ENCODE data around the gene CARD19. TPM values are rescaled to one million over a fixed set of nuclear protein-coding genes. Genes with fewer than 3 reads are reported as not detected.

Gene CARD19
- 10 to 100 TPM; 54.0 to 83.6 (median 78.1) TPM for total RNA-seq

GRCh38 chr9:93096131-93096802 lies at the start of gene CARD19:
Gene CARD19, plus strand, starts transcription at chr9:93096217. Its CDS starts 129 bp downstream, at chr9:93096346.
- WGBS = under 1% methylated on average over 29 of the region's 65 CpGs

GRCh38 chr9:93048566-93049448 lies 47.2 kb upstream of the CARD19 start:
- intact Hi-C loops (cut with DNase I) = no loop called here

More at GRCh38 chr9:93096131-93096802, at the start of gene CARD19:
- intact Hi-C loops (cut with DNase I) = loop anchor here (5.0 kb wide), 1 partner anchor 36 kb away; the partner anchor contains the start of gene NINJ1
- Histone ChIP-seq H3K4me3 (peak within 1 kb of the TSS; percentile 70 to 99 (median 78)), H3K4me1 (peaks cover 52 to 64% (median 61%) of the 10 kb centered on the region in 4 donors), H3K27ac (replicated peaks in 1 of 4) (peak within 1 kb of the TSS; percentile 91 to 99 (median 94)), H3K36me3 (no peaks in the 10 kb centered on the region), H3K27me3 (no peaks in the 10 kb centered on the region), H3K9me3 (peaks cover 0 to 10% (median 3%) of the 10 kb centered on the region in 4 donors)
- DNase-seq (ENCODE audit: extremely low spot score) = no peak
- TF ChIP-seq POLR2A (IDR thresholded peaks at IDR 0.05; ENCODE audit: low read depth) = peak; percentile 97
- no peak for TF ChIP-seq CTCF (IDR thresholded peaks at IDR 0.05)
- peak; percentile 97 for TF ChIP-seq POLR2AphosphoS5 (IDR thresholded peaks at IDR 0.05)

GRCh38 chr9:93049491-93049890 lies 46.5 kb upstream of the CARD19 start:
- intact Hi-C loops (cut with DNase I) = no loop called here
- Histone ChIP-seq H3K27ac (replicated peaks in 1 of 4) (no peak overlapping the region), H3K9me3 (no peaks in the 10 kb centered on the region), H3K4me1 (peaks cover 5 to 17% (median 11%) of the 10 kb centered on the region in 4 donors), H3K4me3 (no peak overlapping the region), H3K27me3 (no peaks in the 10 kb centered on the region), H3K36me3 (no peaks in the 10 kb centered on the region)
- TF ChIP-seq POLR2A (IDR thresholded peaks at IDR 0.05; ENCODE audit: low read depth) = no peak
- no peak for TF ChIP-seq POLR2AphosphoS5 (IDR thresholded peaks at IDR 0.05)
- no peak for TF ChIP-seq EP300 (IDR thresholded peaks at IDR 0.05)
- TF ChIP-seq CTCF (IDR thresholded peaks at IDR 0.05) = no peak
- no peak for DNase-seq (ENCODE audit: extremely low spot score)
- 92% methylated on average over 3 of the region's 4 CpGs for WGBS

More at GRCh38 chr9:93048566-93049448, 47.2 kb upstream of the CARD19 start:
- no peak for DNase-seq (ENCODE audit: extremely low spot score)
- Histone ChIP-seq H3K36me3 (no peaks in the 10 kb centered on the region), H3K4me1 (peaks cover 5 to 17% (median 11%) of the 10 kb centered on the region in 4 donors), H3K9me3 (no peaks in the 10 kb centered on the region), H3K27ac (replicated peaks in 1 of 4) (no peak overlapping the region), H3K4me3 (no peak overlapping the region), H3K27me3 (no peaks in the 10 kb centered on the region)
- TF ChIP-seq EP300 (IDR thresholded peaks at IDR 0.05) (no peak), POLR2AphosphoS5 (IDR thresholded peaks at IDR 0.05) (no peak), POLR2A (IDR thresholded peaks at IDR 0.05; ENCODE audit: low read depth) (no peak), CTCF (IDR thresholded peaks at IDR 0.05) (no peak)
- 83% methylated on average over 8 of the region's 8 CpGs for WGBS

GRCh38 chr9:93050231-93050630 lies 45.8 kb upstream of the CARD19 start:
- TF ChIP-seq CTCF (IDR thresholded peaks at IDR 0.05) (no peak), POLR2A (IDR thresholded peaks at IDR 0.05; ENCODE audit: low read depth) (no peak), EP300 (IDR thresholded peaks at IDR 0.05) (no peak), POLR2AphosphoS5 (IDR thresholded peaks at IDR 0.05) (no peak)
- Histone ChIP-seq H3K27ac (replicated peaks in 1 of 4) (no peak overlapping the region), H3K27me3 (no peaks in the 10 kb centered on the region), H3K4me3 (no peak overlapping the region), H3K36me3 (no peaks in the 10 kb centered on the region), H3K4me1 (peaks cover 5 to 17% (median 11%) of the 10 kb centered on the region in 4 donors), H3K9me3 (no peaks in the 10 kb centered on the region)
- no peak for DNase-seq (ENCODE audit: extremely low spot score)
- 92% methylated on average over 4 of the region's 4 CpGs for WGBS
- intact Hi-C loops (cut with DNase I) = no loop called here

All from esophagus muscularis mucosa (tissue), 4 donors.